Measurements from ENCODE around the gene WDR44. TPM values are rescaled to one million over a fixed set of nuclear protein-coding genes. Genes with fewer than 3 reads are reported as not detected.

The WDR44 gene
- total RNA-seq, 4 donors from 2014 or later, result 17.9 to 25.0 (median 19.9) TPM

DNA sequence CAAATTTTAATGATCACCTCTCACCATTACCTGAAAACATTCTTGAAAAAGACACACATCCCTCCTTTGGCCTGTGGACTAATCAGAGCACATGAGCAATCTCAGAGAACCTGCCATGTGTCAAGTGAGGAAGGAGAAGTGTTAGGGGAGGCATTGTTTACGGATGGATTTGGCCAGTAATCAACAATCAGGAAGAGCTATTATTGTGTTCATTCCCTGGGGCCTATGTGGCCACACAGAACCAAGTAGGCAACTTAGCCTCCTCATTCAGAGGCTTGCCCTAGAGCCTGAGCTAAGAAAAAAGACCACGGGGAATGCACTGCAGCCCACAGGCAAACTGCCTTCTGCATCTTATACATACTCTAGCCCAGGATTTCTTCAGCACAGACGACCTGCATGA, 109.1 kb downstream of the WDR44 start:
- TF ChIP-seq, protein P1, sequence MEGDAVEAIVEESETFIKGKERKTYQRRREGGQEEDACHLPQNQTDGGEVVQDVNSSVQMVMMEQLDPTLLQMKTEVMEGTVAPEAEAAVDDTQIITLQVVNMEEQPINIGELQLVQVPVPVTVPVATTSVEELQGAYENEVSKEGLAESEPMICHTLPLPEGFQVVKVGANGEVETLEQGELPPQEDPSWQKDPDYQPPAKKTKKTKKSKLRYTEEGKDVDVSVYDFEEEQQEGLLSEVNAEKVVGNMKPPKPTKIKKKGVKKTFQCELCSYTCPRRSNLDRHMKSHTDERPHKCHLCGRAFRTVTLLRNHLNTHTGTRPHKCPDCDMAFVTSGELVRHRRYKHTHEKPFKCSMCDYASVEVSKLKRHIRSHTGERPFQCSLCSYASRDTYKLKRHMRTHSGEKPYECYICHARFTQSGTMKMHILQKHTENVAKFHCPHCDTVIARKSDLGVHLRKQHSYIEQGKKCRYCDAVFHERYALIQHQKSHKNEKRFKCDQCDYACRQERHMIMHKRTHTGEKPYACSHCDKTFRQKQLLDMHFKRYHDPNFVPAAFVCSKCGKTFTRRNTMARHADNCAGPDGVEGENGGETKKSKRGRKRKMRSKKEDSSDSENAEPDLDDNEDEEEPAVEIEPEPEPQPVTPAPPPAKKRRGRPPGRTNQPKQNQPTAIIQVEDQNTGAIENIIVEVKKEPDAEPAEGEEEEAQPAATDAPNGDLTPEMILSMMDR (IDR thresholded peaks at IDR 0.05; ENCODE audit: low read depth), result no peak

GRCh38 chrX:118459494-118459893, 113.6 kb downstream of the WDR44 start:
- TF ChIP-seq, protein P1 (IDR thresholded peaks at IDR 0.05; ENCODE audit: low read depth), result no peak

GRCh38 chrX:118464501-118464900, 118.6 kb downstream of the WDR44 start:
- TF ChIP-seq, protein P1 (IDR thresholded peaks at IDR 0.05; ENCODE audit: low read depth), result no peak

- TF ChIP-seq, protein P1 (IDR thresholded peaks at IDR 0.05; ENCODE audit: low read depth), result no peak
These were observed 122.2 kb downstream of the WDR44 start for GRCh38 chrX:118468122-118468521.

DNA sequence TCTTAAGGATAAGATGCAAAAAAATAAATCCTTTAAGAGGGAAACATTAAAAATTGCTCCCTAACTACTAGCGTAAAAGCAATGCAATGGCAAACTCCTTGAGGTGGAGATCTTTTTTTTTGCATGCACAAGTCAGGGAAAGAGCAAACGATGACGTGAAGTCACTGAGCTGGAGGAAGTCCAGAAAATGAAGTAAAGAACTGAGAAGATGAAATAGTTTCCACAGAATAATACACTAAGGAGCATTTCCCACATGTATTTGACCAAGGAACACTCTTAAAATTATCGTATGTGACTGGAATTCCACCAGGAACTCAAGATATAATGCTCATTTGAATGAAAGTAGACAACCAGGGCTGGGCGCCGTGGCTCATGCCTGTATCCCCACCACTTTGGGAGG, 128.7 kb downstream of the WDR44 start:
- TF ChIP-seq, protein P1 (IDR thresholded peaks at IDR 0.05; ENCODE audit: low read depth), result no peak

DNA sequence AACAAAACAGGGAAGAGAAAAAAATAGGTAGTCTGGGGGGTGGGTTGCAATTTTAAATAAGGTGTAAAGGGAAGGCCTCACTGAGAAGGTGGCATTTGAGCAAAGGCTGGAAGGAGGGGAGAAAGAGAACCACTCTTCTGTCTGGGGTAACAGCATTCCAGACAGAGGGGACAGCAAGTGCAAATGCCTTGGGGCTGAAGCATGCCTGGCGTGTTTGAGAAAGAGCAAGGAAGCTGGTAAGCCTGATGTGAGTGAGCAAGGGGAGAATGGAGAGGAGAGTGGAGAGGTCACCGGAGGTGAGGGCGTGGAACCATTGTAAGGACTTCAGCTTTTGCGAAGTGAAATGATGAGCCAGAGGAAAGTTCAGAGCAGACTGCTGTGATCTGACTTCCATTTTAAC, 130.0 kb downstream of the WDR44 start:
- TF ChIP-seq, protein P1 (IDR thresholded peaks at IDR 0.05; ENCODE audit: low read depth), result no peak

- TF ChIP-seq, protein P1 (IDR thresholded peaks at IDR 0.05; ENCODE audit: low read depth), result no peak
These were observed 134.3 kb downstream of the WDR44 start for GRCh38 chrX:118480172-118480571.

All from subcutaneous adipose tissue (tissue), 4 donors.